ENCODE measurements around the gene SDK1. TPM values are rescaled to one million over a fixed set of nuclear protein-coding genes. Genes with fewer than 3 reads are reported as not detected.

The SDK1 gene
- total and polyA plus RNA-seq, 4 donors: 10.4 to 11.6 (median 11.0) TPM

DNA sequence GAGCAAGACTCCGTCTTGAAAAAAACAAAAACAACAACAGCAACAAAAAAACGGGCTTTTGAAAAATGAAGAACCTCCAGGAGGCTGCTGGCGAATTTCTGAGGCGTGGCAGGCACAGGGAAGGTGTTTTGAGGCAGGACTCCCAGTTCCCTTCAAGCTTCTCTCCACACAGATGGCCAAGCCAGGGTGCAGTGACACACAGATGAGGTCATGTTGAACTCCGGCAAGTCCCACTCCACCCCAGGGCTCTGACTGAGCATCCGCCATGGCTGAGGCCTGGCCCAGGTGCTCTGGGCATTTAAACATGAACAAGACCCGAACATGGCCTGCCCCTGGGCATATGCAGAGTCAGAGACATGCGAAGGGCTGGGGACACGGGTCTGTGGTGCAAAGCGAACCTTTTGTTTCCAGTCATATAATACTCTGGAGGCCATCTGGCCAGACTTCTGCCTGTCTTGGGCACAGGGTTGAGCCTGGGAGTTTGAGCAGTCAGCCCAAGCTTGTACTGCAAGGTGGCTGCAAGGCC lies 866.4 kb downstream of the SDK1 start:
- Histone ChIP-seq H3K4me3 (ENCODE audit: low read depth, low read length) (no peak overlapping the region), H3K27ac (ENCODE audit: low read depth, low read length) (no peak overlapping the region), H3K9me3 (ENCODE audit: control insufficient read depth, insufficient read depth, low read length) (no peaks in the 10 kb centered on the region), H3K36me3 (ENCODE audit: control insufficient read depth, insufficient read depth, low read length) (peaks cover 23% of the 10 kb centered on the region), H3K27me3 (ENCODE audit: control insufficient read depth, insufficient read depth, low read length) (no peaks in the 10 kb centered on the region), H3K4me1 (ENCODE audit: control insufficient read depth, insufficient read depth, low read length) (peaks cover 20% of the 10 kb centered on the region)
- no peak for DNase-seq (ENCODE audit: low read depth in 4 of 6, low spot score in 6 of 6)
- WGBS (ENCODE audit: insufficient coverage): 94% methylated on average over 9 of the region's 10 CpGs

DNA sequence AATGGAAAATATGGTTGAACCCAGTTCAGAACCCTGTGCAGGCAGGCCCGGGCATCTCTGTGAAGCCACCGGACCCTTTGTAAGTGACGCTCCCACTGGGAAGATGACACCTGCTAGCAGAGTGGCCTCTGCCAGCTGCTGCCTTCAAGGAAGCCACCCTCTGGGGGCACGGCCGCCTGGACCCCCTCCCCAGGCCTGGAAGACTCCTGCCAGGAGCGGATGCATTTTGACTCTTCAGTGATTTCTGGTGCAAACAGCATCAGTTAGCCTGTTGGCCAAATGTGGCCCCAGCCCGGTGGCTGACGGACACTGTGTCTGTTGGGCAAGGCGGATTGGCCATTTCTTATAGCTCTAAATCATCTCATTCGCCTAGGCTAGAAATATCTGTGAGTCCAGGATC lies 867.0 kb downstream of the SDK1 start:
- no peak for DNase-seq (ENCODE audit: low read depth in 4 of 6, low spot score in 6 of 6)
- H3K4me1 ChIP-seq (ENCODE audit: control insufficient read depth, insufficient read depth, low read length): peaks cover 16% of the 10 kb centered on the region
- H3K27ac ChIP-seq (ENCODE audit: low read depth, low read length): no peak overlapping the region
- no peaks in the 10 kb centered on the region for H3K27me3 ChIP-seq (ENCODE audit: control insufficient read depth, insufficient read depth, low read length)
- no peaks in the 10 kb centered on the region for H3K9me3 ChIP-seq (ENCODE audit: control insufficient read depth, insufficient read depth, low read length)
- peaks cover 18% of the 10 kb centered on the region for H3K36me3 ChIP-seq (ENCODE audit: control insufficient read depth, insufficient read depth, low read length)
- H3K4me3 ChIP-seq (ENCODE audit: low read depth, low read length): no peak overlapping the region
- 91% methylated on average over 9 of the region's 10 CpGs for WGBS (ENCODE audit: insufficient coverage)

DNA sequence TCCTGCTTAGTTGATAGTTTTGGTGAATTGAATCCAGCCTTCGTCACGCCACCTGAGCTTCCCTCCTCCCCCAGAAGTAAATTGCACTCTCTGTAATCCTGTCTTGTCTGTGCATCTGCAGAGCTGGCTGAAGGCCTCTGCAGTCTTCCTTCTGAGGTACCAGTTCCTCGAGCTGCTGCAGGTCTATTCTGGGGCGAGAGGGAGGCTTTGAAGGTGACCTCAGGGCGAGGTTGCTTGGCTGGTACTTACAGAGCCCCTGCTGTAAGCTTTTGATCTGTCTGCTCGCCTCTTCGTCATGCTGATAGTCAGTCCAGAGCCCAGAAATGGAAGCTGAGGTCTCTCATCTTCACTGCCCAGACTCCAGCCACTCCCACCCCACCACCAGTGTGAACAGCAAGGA lies 867.5 kb downstream of the SDK1 start:
- no peaks in the 10 kb centered on the region for H3K9me3 ChIP-seq (ENCODE audit: control insufficient read depth, insufficient read depth, low read length)
- whole genome bisulfite sequencing (ENCODE audit: insufficient coverage): 69% methylated on average over 6 of the region's 7 CpGs
- H3K27me3 ChIP-seq (ENCODE audit: control insufficient read depth, insufficient read depth, low read length): no peaks in the 10 kb centered on the region
- H3K4me3 ChIP-seq (ENCODE audit: low read depth, low read length): no peak overlapping the region
- H3K36me3 ChIP-seq (ENCODE audit: control insufficient read depth, insufficient read depth, low read length): peaks cover 13% of the 10 kb centered on the region
- H3K27ac ChIP-seq (ENCODE audit: low read depth, low read length): no peak overlapping the region
- peaks cover 15% of the 10 kb centered on the region for H3K4me1 ChIP-seq (ENCODE audit: control insufficient read depth, insufficient read depth, low read length)
- no peak for DNase-seq (ENCODE audit: low read depth in 4 of 6, low spot score in 6 of 6)

DNA sequence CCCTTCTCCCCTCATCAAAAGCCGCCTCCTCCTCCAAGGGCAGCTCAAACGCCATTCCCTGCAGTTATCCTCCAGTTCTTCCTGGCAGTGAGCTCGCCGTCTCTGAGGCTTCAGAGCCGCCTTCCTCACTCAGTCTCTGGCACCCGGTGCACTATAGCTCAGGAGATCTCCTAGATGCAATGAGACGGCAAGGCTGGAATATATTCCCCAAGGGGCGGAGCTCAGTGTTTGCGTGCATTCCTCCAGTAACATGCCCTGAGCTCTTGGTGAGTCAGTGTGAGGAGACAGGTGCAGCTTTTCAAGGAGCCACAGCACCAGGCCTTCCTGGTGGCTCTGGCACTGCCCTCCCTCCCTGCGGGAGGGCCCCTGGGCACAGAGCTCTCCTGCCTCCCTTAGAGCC lies 868.4 kb downstream of the SDK1 start:
- Histone ChIP-seq H3K4me3 (ENCODE audit: low read depth, low read length) (no peak overlapping the region), H3K4me1 (ENCODE audit: control insufficient read depth, insufficient read depth, low read length) (peaks cover 15% of the 10 kb centered on the region), H3K27me3 (ENCODE audit: control insufficient read depth, insufficient read depth, low read length) (no peaks in the 10 kb centered on the region), H3K9me3 (ENCODE audit: control insufficient read depth, insufficient read depth, low read length) (no peaks in the 10 kb centered on the region), H3K36me3 (ENCODE audit: control insufficient read depth, insufficient read depth, low read length) (peaks cover 14% of the 10 kb centered on the region), H3K27ac (ENCODE audit: low read depth, low read length) (no peak overlapping the region)
- DNase-seq (ENCODE audit: low read depth in 4 of 6, low spot score in 6 of 6): no peak
- 65% methylated on average over 10 of the region's 10 CpGs for WGBS (ENCODE audit: insufficient coverage)

DNA sequence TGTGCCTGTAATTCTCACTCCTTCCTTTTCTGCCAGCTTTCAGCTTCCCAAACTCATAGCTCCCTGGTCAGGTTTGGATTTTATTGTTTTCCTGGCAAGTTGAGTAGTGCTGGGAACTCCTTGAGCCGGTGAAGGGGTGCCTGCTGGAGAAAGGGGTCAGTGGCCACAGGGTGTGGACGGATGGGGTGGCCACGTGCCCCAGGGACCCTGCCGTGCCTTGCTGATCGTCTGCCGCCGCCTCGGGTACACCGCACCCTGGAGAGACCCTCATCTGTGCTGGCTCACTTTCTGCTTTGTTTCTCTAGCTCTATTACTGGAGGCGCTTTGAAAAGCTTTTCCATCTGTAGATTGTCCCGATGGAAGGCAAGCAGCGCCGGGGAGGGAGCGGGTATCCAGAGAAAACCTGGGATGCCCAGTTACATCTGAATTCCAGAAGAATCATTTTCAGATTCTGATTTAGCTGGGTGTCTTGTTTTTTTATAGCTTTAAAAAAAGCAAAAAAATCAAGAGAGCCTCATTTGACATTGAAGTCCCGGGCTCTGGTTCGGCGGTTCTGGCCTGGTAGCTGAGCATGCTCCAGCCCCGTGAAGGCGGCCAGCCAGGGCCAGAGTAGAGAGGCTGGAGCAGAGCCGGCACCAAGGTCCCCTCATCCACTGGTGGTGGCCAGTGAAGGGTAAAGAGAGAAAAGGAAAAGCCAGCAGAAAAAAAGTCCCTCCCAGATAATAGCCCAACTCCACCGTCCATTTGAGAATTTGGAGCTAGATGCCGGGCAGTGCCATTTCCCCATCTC lies 870.1 kb downstream of the SDK1 start:
- no peaks in the 10 kb centered on the region for H3K27me3 ChIP-seq (ENCODE audit: control insufficient read depth, insufficient read depth, low read length)
- H3K27ac ChIP-seq (ENCODE audit: low read depth, low read length): no peak overlapping the region
- H3K9me3 ChIP-seq (ENCODE audit: control insufficient read depth, insufficient read depth, low read length): no peaks in the 10 kb centered on the region
- peaks cover 15% of the 10 kb centered on the region for H3K4me1 ChIP-seq (ENCODE audit: control insufficient read depth, insufficient read depth, low read length)
- 72% methylated on average over 21 of the region's 22 CpGs for WGBS (ENCODE audit: insufficient coverage)
- no peak overlapping the region for H3K4me3 ChIP-seq (ENCODE audit: low read depth, low read length)
- H3K36me3 ChIP-seq (ENCODE audit: control insufficient read depth, insufficient read depth, low read length): peaks cover 24% of the 10 kb centered on the region
- no peak for DNase-seq (ENCODE audit: low read depth in 4 of 6, low spot score in 6 of 6)

- no peaks in the 10 kb centered on the region for H3K9me3 ChIP-seq (ENCODE audit: control insufficient read depth, insufficient read depth, low read length)
- H3K27me3 ChIP-seq (ENCODE audit: control insufficient read depth, insufficient read depth, low read length): no peaks in the 10 kb centered on the region
- 99% methylated on average over 11 of the region's 12 CpGs for WGBS (ENCODE audit: insufficient coverage)
- H3K36me3 ChIP-seq (ENCODE audit: control insufficient read depth, insufficient read depth, low read length): peaks cover 27% of the 10 kb centered on the region
- H3K4me3 ChIP-seq (ENCODE audit: low read depth, low read length): no peak overlapping the region
- no peak overlapping the region for H3K27ac ChIP-seq (ENCODE audit: low read depth, low read length)
- peaks cover 15% of the 10 kb centered on the region for H3K4me1 ChIP-seq (ENCODE audit: control insufficient read depth, insufficient read depth, low read length)
- DNase-seq (ENCODE audit: low read depth in 4 of 6, low spot score in 6 of 6): no peak
Observed at GRCh38 chr7:4172883-4173282, 871.8 kb downstream of the SDK1 start.

DNA sequence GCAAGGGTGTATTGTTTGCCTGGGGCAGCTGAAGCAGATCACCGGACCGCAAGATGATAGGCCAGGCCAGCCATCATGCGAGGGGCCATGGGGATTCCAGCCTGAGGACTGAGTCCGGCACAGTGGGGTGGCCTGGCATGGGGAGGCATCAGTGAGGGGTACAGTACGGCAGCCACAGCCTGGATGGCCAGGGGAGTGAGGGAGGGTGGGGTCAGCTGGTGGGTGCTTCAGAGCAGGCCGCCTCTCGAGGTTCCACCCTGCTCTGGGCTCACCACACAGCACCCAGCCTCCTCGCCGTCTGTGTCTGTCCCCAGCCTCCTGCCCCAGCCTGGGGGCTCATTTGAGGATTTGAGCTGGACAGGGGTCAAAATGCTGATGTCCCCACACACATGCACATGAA lies 872.6 kb downstream of the SDK1 start:
- Histone ChIP-seq H3K36me3 (ENCODE audit: control insufficient read depth, insufficient read depth, low read length) (peaks cover 29% of the 10 kb centered on the region), H3K4me1 (ENCODE audit: control insufficient read depth, insufficient read depth, low read length) (peaks cover 12% of the 10 kb centered on the region), H3K9me3 (ENCODE audit: control insufficient read depth, insufficient read depth, low read length) (no peaks in the 10 kb centered on the region), H3K27ac (ENCODE audit: low read depth, low read length) (no peak overlapping the region), H3K4me3 (ENCODE audit: low read depth, low read length) (no peak overlapping the region), H3K27me3 (ENCODE audit: control insufficient read depth, insufficient read depth, low read length) (no peaks in the 10 kb centered on the region)
- no peak for DNase-seq (ENCODE audit: low read depth in 4 of 6, low spot score in 6 of 6)
- WGBS (ENCODE audit: insufficient coverage): 96% methylated on average over 9 of the region's 9 CpGs

GRCh38 chr7:4174016-4174415 lies 873.0 kb downstream of the SDK1 start:
- Histone ChIP-seq H3K4me3 (ENCODE audit: low read depth, low read length) (no peak overlapping the region), H3K27ac (ENCODE audit: low read depth, low read length) (no peak overlapping the region), H3K9me3 (ENCODE audit: control insufficient read depth, insufficient read depth, low read length) (no peaks in the 10 kb centered on the region), H3K36me3 (ENCODE audit: control insufficient read depth, insufficient read depth, low read length) (peaks cover 33% of the 10 kb centered on the region), H3K27me3 (ENCODE audit: control insufficient read depth, insufficient read depth, low read length) (no peaks in the 10 kb centered on the region), H3K4me1 (ENCODE audit: control insufficient read depth, insufficient read depth, low read length) (peaks cover 8% of the 10 kb centered on the region)
- WGBS (ENCODE audit: insufficient coverage): 92% methylated on average over 8 of the region's 8 CpGs
- no peak for DNase-seq (ENCODE audit: low read depth in 4 of 6, low spot score in 6 of 6)

DNA sequence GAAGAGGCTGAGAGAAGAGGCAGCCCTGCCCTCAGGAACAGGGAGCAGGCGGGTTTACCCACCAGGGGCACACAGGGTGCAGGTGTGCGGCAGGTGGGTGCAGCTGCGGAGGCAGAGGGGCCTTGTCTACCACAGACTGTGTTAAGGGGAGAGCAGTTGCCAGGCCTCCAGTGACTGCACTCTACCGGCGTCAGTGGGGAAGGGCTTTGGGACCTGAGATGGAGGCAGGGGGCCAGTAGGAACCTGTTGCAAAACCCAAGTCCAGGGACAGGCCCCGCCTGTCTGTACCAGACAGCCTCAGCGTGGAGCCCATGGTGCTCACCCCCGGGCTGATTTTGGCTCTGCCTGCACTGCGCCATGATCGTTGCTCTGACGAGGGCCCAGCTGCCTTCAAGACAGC lies 873.4 kb downstream of the SDK1 start:
- Histone ChIP-seq H3K27me3 (ENCODE audit: control insufficient read depth, insufficient read depth, low read length) (no peaks in the 10 kb centered on the region), H3K27ac (ENCODE audit: low read depth, low read length) (no peak overlapping the region), H3K4me3 (ENCODE audit: low read depth, low read length) (no peak overlapping the region), H3K9me3 (ENCODE audit: control insufficient read depth, insufficient read depth, low read length) (no peaks in the 10 kb centered on the region), H3K36me3 (ENCODE audit: control insufficient read depth, insufficient read depth, low read length) (peaks cover 34% of the 10 kb centered on the region), H3K4me1 (ENCODE audit: control insufficient read depth, insufficient read depth, low read length) (peaks cover 3% of the 10 kb centered on the region)
- 93% methylated on average over 11 of the region's 11 CpGs for WGBS (ENCODE audit: insufficient coverage)
- no peak for DNase-seq (ENCODE audit: low read depth in 4 of 6, low spot score in 6 of 6)

DNA sequence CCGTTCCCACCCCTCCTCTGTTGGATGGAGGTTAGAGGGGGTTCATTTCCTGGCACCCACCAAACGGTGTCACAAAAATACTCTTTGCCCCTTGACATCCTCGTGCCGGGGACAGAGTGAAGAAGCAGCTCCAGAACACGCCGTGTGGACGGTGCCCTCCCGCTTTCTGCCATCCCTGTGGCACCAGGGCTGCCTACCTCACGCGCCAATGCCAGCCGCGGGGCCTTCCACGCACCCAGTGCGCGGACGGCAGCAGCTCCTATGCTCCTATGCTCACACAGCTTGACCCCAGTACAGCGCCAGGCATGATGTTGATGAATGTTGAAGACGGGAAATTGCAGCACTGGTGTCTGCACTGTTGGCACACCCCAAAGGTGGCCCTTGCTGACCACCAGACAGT lies 873.8 kb downstream of the SDK1 start:
- Histone ChIP-seq H3K4me3 (ENCODE audit: low read depth, low read length) (no peak overlapping the region), H3K36me3 (ENCODE audit: control insufficient read depth, insufficient read depth, low read length) (peaks cover 39% of the 10 kb centered on the region), H3K4me1 (ENCODE audit: control insufficient read depth, insufficient read depth, low read length) (no peaks in the 10 kb centered on the region), H3K9me3 (ENCODE audit: control insufficient read depth, insufficient read depth, low read length) (no peaks in the 10 kb centered on the region), H3K27me3 (ENCODE audit: control insufficient read depth, insufficient read depth, low read length) (no peaks in the 10 kb centered on the region), H3K27ac (ENCODE audit: low read depth, low read length) (no peak overlapping the region)
- no peak for DNase-seq (ENCODE audit: low read depth in 4 of 6, low spot score in 6 of 6)
- WGBS (ENCODE audit: insufficient coverage): 93% methylated on average over 16 of the region's 18 CpGs

Measured in spinal cord (tissue), 10 donors.